Measurements from ENCODE around the gene PXYLP1. TPM values are rescaled to one million over a fixed set of nuclear protein-coding genes. Genes with fewer than 3 reads are reported as not detected.

PXYLP1 gene
- total RNA-seq, 2 experiments from 2014 or later: 3.6 to 4.2 TPM

DNA sequence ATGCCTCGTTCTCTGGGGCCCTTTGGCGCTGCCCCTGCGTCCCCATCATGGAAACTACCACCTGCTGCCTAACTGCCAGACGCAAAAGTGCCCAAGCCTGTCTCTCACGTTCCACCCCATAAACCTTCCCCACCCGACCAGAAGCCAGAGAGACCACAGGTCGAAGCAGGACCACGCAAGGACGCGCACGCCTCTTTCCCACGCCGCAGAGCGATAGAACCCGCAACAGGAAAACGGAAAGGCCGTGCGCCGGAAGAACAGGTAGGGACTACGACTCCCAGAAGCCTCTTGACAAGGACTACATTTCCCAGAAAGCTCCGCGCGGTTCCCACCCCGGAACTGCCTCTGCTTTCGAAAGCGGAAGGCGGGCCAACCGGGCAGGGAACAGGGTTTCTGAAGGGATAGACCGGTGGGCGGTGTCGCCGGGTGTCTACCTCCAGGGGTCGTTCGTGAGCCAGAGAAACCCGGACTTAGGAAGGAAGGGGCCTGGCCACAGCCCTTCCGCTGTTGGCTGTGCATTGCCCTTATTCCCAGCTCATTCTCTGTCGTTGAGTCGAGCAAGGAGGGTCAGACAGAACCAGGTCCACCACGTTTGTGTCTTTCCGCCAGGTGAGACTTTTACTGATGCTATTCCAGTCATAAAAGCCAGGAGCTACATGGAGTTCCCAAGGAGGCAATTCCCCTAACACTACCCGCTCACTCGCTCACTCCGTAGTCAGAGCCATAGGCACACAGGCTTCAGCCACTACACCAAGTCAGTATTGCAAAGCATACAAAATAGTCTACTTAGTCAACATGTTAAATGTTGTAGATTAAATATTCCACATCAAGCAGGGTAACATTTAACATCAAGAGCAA, 80.1 kb downstream of the PXYLP1 start:
- Histone ChIP-seq H3K27ac (ENCODE audit: low read depth, low read length, poor library complexity, severe bottlenecking) (no peak overlapping the region), H2AFZ (ENCODE audit: low read length) (peak overlapping the region; percentile 94), H3K9me3 (ENCODE audit: low read length) (no peaks in the 10 kb centered on the region), H3K36me3 (ENCODE audit: insufficient read depth, low read length) (no peaks in the 10 kb centered on the region), H3K4me2 (ENCODE audit: low read length) (peak overlapping the region; percentile 93), H3K4me1 (ENCODE audit: insufficient read depth, low read length, poor library complexity, severe bottlenecking) (peaks cover 9% of the 10 kb centered on the region), H3K79me2 (ENCODE audit: insufficient read depth, low read depth, low read length) (no peaks in the 10 kb centered on the region), H3K9me2 (ENCODE audit: insufficient read depth, low read length) (no peaks in the 10 kb centered on the region), H4K20me1 (ENCODE audit: insufficient read depth, low read length) (no peaks in the 10 kb centered on the region), H3K4me3 (ENCODE audit: low read depth, low read length, poor library complexity, severe bottlenecking) (peak overlapping the region; percentile 75)
- TSS peak; percentile 96 for BruUV-seq (replicated peaks)
- DNase-seq (ENCODE audit: low spot score): peak; percentile 98
- ChIA-PET POLR2A (interaction anchor here (0.7 to 2.0 kb wide), 11 partner anchors 9 to 143 kb away, joined by 3 to 16 read pairs (median 4); no protein-coding TSS in a partner anchor), CTCF (ENCODE audit: unreplicated experiment) (interaction anchor here (0.6 to 2.2 kb wide), 3 partner anchors 80 to 141 kb away, joined by 3 to 11 read pairs (median 5); no protein-coding TSS in a partner anchor)
- intact Hi-C loops (cut with micrococcal nuclease; ENCODE audit: unreplicated experiment): loop anchor here (1.0 to 5.0 kb wide), 3 partner anchors 76 to 426 kb away; partner anchors contain the start of gene RNF7
- TF ChIP-seq, protein P1, sequence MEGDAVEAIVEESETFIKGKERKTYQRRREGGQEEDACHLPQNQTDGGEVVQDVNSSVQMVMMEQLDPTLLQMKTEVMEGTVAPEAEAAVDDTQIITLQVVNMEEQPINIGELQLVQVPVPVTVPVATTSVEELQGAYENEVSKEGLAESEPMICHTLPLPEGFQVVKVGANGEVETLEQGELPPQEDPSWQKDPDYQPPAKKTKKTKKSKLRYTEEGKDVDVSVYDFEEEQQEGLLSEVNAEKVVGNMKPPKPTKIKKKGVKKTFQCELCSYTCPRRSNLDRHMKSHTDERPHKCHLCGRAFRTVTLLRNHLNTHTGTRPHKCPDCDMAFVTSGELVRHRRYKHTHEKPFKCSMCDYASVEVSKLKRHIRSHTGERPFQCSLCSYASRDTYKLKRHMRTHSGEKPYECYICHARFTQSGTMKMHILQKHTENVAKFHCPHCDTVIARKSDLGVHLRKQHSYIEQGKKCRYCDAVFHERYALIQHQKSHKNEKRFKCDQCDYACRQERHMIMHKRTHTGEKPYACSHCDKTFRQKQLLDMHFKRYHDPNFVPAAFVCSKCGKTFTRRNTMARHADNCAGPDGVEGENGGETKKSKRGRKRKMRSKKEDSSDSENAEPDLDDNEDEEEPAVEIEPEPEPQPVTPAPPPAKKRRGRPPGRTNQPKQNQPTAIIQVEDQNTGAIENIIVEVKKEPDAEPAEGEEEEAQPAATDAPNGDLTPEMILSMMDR (conservative IDR thresholded peaks at IDR 0.05; ENCODE audit: low read length): peak; percentile 77
- no peak for TF ChIP-seq EZH2phosphoT487 (IDR thresholded peaks at IDR 0.05; ENCODE audit: borderline replicate concordance, low read depth, low read length)

DNA sequence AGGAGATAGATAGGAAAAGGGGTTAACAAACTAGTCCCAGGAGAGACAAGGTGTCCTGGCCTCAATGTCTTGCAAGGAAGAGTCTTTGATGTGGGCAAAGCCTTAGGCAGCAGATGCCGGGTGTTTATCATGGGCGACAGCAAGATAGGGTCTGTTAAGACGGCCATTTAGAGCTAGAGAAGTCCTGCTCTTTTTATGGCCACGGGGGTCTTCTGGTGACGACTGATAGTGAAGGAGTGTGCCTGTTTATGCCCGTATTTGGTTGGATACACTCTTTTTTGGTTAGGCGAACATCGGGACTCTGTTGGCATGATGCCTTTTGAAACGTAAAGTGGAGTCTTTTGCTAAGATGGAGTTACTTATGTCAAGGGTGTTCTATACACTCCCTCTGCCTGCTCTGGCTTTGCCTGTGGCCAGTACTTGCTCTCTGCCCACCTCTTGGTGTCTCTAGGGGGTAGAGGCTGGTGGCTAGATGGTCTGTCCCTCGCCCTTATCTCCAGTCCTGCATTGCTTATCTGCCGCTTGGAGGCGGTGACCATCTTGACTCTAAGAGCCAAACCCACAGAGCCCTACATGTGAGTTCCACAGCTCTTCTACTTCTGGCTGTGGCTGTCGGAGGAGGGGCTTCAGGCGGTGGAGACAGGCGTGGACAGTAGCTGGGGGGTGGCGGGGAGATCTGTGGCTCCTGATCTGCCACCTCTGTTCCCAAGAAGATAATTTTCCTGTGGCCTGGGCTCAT, 80.9 kb downstream of the PXYLP1 start:
- H3K4me3 ChIP-seq (ENCODE audit: low read depth, low read length, poor library complexity, severe bottlenecking): peak overlapping the region; percentile 75
- no peak for TF ChIP-seq EZH2phosphoT487 (IDR thresholded peaks at IDR 0.05; ENCODE audit: borderline replicate concordance, low read depth, low read length)
- TF ChIP-seq, protein P1 (conservative IDR thresholded peaks at IDR 0.05; ENCODE audit: low read length): no peak
- H3K4me2 ChIP-seq (ENCODE audit: low read length): peak overlapping the region; percentile 93
- no peak for DNase-seq (ENCODE audit: low spot score)
- ChIA-PET POLR2A (interaction anchor here (0.5 to 2.0 kb wide), 7 partner anchors 11 to 142 kb away, joined by 3 to 16 read pairs (median 4); no protein-coding TSS in a partner anchor), CTCF (ENCODE audit: unreplicated experiment) (interaction anchor here (1.0 to 2.2 kb wide), 2 partner anchors 124 to 140 kb away, joined by 3 to 11 read pairs; no protein-coding TSS in a partner anchor)
- H3K27ac ChIP-seq (ENCODE audit: low read depth, low read length, poor library complexity, severe bottlenecking): no peak overlapping the region
- H3K9me2 ChIP-seq (ENCODE audit: insufficient read depth, low read length): no peaks in the 10 kb centered on the region
- no peaks in the 10 kb centered on the region for H3K9me3 ChIP-seq (ENCODE audit: low read length)
- peak overlapping the region; percentile 94 for H2AFZ ChIP-seq (ENCODE audit: low read length)
- H3K36me3 ChIP-seq (ENCODE audit: insufficient read depth, low read length): no peaks in the 10 kb centered on the region
- no TSS peak for BruUV-seq (replicated peaks)
- H4K20me1 ChIP-seq (ENCODE audit: insufficient read depth, low read length): no peaks in the 10 kb centered on the region
- H3K79me2 ChIP-seq (ENCODE audit: insufficient read depth, low read depth, low read length): no peaks in the 10 kb centered on the region
- intact Hi-C loops (cut with micrococcal nuclease; ENCODE audit: unreplicated experiment): loop anchor here (5.0 kb wide), 1 partner anchor 425 kb away; the partner anchor contains the start of gene RNF7
- H3K4me1 ChIP-seq (ENCODE audit: insufficient read depth, low read length, poor library complexity, severe bottlenecking): peaks cover 9% of the 10 kb centered on the region

All from OCI-LY7 (cell line).